Transverse colon (tissue), 3 donors: ENCODE results near the gene PHGDH.

Experiments used
- EP300 ChIP-seq: sonication (generic); formaldehyde crosslinking; IDR thresholded peaks from one replicate; pipeline ENCODE4 v1.6.1; 2017; ENCODE audit warnings: antibody characterized with exemption, low read depth
- POLR2A ChIP-seq: fragments of 450-650 bp; IDR thresholded peaks from one replicate; pipeline ENCODE4 v1.6.1; 2016; ENCODE audit warnings: antibody characterized with exemption, mild to moderate bottlenecking, moderate library complexity
- TF ChIP-seq, protein P1 (sequence below), 5 experiments: fragments of 200-600 bp in 3 of 5; fragments of 450-650 bp in 2 of 5; sonication (generic) in 3 of 5; IDR thresholded peaks; 1 replicate in 2 of 5; 2 replicates in 3 of 5; pipeline ENCODE4 v1.5.1; 2016 to 2017; ENCODE audit warnings: antibody characterized with exemption in 5 of 5, inconsistent platforms in 3 of 5, mild to moderate bottlenecking in 2 of 5, moderate library complexity in 1 of 5

DNA sequence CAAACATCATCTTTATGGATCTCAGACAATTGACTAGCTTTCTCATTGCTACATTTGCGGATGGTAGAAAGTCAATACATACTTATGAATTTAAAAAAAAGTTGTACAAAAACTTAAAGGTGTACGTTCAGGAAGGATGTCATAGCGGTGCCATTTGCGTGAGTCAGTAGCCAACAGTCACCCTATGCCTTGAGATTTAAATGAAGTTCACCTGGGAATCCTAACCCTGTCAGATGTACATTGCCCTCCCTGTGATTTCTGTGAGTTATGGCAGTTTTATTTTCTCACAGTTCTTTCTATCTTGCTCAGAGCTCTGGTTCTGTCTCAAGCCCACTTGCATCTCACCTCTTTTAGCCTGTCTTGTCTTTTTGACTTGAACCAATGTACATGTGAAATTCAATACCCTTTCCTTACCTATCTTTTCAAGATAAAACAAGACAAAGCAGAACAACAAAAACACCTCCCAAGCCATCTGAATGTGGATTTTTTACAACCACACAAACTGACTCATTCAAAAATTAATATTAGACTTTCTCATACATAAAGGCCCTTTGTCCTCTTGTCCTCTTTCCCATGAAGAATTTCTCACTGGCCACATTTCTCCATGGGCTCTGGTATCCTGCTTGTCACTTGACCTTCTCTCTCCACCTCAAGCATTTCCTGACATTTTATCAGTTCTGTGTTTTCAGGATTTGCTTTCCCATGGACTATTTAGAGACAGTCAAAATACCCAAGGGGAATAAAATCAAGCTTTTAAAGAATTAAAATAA lies 38.4 kb upstream of the PHGDH start:
- no peak for TF ChIP-seq POLR2A
- TF ChIP-seq, protein P1, sequence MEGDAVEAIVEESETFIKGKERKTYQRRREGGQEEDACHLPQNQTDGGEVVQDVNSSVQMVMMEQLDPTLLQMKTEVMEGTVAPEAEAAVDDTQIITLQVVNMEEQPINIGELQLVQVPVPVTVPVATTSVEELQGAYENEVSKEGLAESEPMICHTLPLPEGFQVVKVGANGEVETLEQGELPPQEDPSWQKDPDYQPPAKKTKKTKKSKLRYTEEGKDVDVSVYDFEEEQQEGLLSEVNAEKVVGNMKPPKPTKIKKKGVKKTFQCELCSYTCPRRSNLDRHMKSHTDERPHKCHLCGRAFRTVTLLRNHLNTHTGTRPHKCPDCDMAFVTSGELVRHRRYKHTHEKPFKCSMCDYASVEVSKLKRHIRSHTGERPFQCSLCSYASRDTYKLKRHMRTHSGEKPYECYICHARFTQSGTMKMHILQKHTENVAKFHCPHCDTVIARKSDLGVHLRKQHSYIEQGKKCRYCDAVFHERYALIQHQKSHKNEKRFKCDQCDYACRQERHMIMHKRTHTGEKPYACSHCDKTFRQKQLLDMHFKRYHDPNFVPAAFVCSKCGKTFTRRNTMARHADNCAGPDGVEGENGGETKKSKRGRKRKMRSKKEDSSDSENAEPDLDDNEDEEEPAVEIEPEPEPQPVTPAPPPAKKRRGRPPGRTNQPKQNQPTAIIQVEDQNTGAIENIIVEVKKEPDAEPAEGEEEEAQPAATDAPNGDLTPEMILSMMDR (IDR thresholded peaks at IDR 0.05) = no peak
- TF ChIP-seq EP300 = no peak
